GM21825 (cell line): ENCODE results near the gene TBC1D28.
"Not testable (repeated sequence)": the region's sequence is repeated elsewhere in the genome, so short reads cannot be mapped to it uniquely, and the experiment has no call there.

Experiments used
- ATAC-seq: cut with Tn5 transposase; IDR thresholded peaks from one replicate; pipeline ENCODE4 v1.9.1; 2021; ENCODE audit warnings: mild to moderate bottlenecking, moderate library complexity; ENCODE audit not compliant: unreplicated experiment

TBC1D28 gene

GRCh38 chr17:18644291-18644690, at the start of gene TBC1D28:
TSS of gene TBC1D28 (minus strand) at chr17:18644391. CDS start at chr17:18641352, 3,039 bp downstream.
- not testable (repeated sequence) for ATAC-seq

GRCh38 chr17:18682668-18683067, 38.5 kb upstream of the TBC1D28 start:
- ATAC-seq, result peak; percentile 10

- ATAC-seq, result peak; percentile 75
These were observed 37.8 kb upstream of the TBC1D28 start, which contains the start of gene FOXO3B for GRCh38 chr17:18681767-18682571. TSS of gene FOXO3B (minus strand) at chr17:18682314. CDS start at chr17:18681651, 663 bp downstream.

- ATAC-seq, result not testable (repeated sequence)
These were observed 33.2 kb upstream of the TBC1D28 start for GRCh38 chr17:18677381-18677780.

- ATAC-seq, result not testable (repeated sequence)
These were observed 32.7 kb upstream of the TBC1D28 start for GRCh38 chr17:18676928-18677327.

- not testable (repeated sequence) for ATAC-seq
These were observed 28.4 kb upstream of the TBC1D28 start for GRCh38 chr17:18672395-18673227.

GRCh38 chr17:18668625-18669024, 24.4 kb upstream of the TBC1D28 start:
- not testable (repeated sequence) for ATAC-seq

GRCh38 chr17:18667535-18667934, 23.3 kb upstream of the TBC1D28 start:
- not testable (repeated sequence) for ATAC-seq

- ATAC-seq, result not testable (repeated sequence)
These were observed 22.1 kb upstream of the TBC1D28 start for GRCh38 chr17:18666326-18666725.

GRCh38 chr17:18661924-18662624, 17.9 kb upstream of the TBC1D28 start:
- not testable (repeated sequence) for ATAC-seq

- ATAC-seq, result not testable (repeated sequence)
These were observed 5.9 kb upstream of the TBC1D28 start for GRCh38 chr17:18650094-18650493.

- ATAC-seq, result not testable (repeated sequence)
These were observed 1.1 kb downstream of the TBC1D28 start for GRCh38 chr17:18643124-18643523.

- not testable (repeated sequence) for ATAC-seq
These were observed 5.8 kb downstream of the TBC1D28 start for GRCh38 chr17:18638357-18638756.

GRCh38 chr17:18636237-18636636, 8.0 kb downstream of the TBC1D28 start:
- ATAC-seq, result not testable (repeated sequence)

- not testable (repeated sequence) for ATAC-seq
These were observed 8.4 kb downstream of the TBC1D28 start for GRCh38 chr17:18635773-18636172.

GRCh38 chr17:18634550-18635263, 9.5 kb downstream of the TBC1D28 start:
- not testable (repeated sequence) for ATAC-seq

- ATAC-seq, result no peak
These were observed 17.9 kb downstream of the TBC1D28 start for GRCh38 chr17:18626152-18626870.

GRCh38 chr17:18625509-18626104, 18.6 kb downstream of the TBC1D28 start:
- peak; percentile 80 for ATAC-seq

GRCh38 chr17:18624862-18625501, 19.2 kb downstream of the TBC1D28 start:
- ATAC-seq, result peak; percentile 10
